ENCODE data around the gene EHF.

The EHF gene

DNA sequence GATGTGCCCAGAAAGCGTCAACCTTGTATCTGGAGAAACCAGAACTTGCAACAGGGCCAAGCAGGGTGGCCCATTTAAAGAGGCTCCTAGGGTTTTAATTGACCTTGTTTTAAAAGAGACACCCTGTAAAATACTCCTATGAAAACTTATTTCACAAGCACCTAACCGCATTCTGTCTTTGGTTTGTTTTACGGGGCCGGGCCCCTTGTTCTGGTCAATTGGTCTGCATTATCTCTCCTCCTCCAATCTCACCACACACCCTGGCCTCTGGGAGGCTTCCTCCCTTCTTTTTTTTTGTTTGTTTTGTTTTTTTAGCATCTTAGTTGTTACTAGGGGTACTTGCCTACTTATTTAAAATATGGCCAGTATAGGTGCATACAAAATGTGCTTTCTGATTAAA lies 4.7 kb downstream of the EHF start:
- DNase-seq (ENCODE audit: low read depth) = no peak

DNA sequence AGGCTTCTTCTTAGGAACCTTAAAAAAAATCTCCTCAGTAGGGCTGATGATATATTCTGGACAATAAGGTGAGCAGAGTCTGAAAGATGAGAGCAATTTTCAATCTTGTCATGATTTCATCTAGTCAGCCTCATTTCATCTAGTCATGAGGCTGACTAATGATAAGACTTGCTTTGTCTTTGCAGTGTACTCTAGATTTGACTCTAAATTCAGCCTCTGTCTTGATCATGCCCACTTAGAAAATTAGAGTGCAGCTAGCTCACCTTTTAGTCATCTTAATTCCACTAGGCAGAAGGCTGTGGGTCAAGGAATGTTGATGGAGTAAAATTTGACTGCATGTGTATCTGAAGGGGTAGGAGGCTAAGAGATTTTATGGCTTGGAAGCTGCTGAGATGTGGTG lies 5.5 kb downstream of the EHF start:
- no peak for DNase-seq (ENCODE audit: low read depth)

DNA sequence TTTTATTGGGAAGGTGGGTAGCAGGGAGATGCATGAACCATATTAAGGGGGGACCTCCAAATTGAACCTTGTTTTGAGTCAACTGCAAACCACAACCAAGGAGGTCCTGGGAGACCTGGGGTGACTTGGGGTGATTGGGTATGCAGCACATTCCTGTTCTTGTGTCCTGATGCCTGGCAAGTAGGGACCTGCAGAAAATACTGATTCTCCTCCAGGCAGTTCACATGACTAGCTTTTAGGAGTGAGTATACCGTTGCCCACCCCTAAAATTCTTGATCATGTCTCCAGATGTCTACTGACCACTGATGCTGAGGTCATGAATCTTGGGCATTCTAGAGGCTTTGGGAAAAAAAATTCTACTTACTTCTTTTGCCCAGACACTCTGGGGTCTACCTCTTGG lies 6.3 kb downstream of the EHF start:
- no peak for DNase-seq (ENCODE audit: low read depth)

GRCh38 chr11:34629711-34630110 lies 8.8 kb downstream of the EHF start:
- no peak for DNase-seq (ENCODE audit: low read depth)

DNA sequence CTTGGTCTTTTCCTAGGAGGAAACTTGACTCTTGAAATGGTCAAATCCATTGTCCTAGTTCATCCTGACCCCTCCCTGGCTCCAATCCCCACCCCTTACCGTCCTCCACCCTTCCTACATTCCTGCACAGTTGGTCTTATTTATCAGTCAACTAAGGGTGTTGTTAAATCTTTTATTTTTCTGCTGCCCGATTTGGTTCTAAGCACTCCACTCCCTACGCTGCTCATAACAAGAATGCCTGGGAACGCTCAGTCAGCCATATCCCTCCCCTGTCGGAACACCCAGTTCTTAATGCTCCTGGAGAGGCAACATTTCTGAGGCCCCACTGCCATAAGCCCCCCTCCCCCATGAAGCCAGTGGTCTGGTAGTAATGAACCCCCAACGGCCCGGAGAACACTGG lies 9.7 kb downstream of the EHF start:
- no peak for DNase-seq (ENCODE audit: low read depth)

GRCh38 chr11:34631297-34631696 lies 10.4 kb downstream of the EHF start:
- no peak for DNase-seq (ENCODE audit: low read depth)

GRCh38 chr11:34631737-34632104 lies 10.8 kb downstream of the EHF start:
- no peak for DNase-seq (ENCODE audit: low read depth)

GRCh38 chr11:34632105-34632791 lies 11.4 kb downstream of the EHF start:
- DNase-seq (ENCODE audit: low read depth) = peak; percentile 24

DNA sequence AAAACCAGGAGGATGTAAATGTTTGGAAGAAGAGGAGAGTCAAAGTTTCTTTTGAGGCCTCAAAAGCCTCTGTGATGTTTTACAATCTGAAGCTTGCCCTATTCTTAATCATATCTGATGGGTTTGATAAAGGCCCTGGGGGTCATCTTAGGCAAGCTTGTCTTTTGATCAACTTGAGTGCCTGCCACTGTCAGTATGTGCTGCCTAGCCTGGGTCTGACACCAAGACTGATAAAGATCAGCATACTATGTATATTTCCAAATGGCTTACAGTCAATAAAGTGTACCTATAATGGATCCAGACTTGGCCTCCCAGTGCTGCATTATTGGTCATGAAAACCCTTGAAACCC lies 12.7 kb downstream of the EHF start:
- DNase-seq (ENCODE audit: low read depth) = no peak

GRCh38 chr11:34633990-34634693 lies 13.2 kb downstream of the EHF start:
- peak; percentile 26 for DNase-seq (ENCODE audit: low read depth)

GRCh38 chr11:34634694-34635062 lies 13.8 kb downstream of the EHF start:
- no peak for DNase-seq (ENCODE audit: low read depth)

- DNase-seq (ENCODE audit: low read depth) = no peak
Observed at GRCh38 chr11:34636127-34636526, 15.2 kb downstream of the EHF start.

DNA sequence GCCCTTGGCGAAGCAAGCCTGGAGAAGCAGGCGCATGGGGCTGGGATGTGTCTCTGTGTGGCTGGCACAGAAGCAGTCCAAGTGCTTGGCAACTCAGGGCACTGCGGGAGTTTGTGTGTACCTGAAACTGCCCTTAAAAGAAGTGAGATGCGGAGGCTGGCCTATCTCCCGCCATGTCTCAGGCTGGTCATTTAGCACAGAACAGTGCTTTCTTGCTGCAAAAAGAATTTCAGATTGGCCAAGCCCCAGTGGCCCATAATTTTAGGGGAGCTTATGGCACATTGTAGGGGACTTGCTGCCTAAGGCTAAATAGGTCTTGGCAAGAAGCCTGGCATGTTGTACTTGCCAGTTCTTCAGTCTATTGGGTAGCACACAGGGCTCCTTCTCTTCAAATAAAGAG lies 16.4 kb downstream of the EHF start:
- no peak for DNase-seq (ENCODE audit: low read depth)

DNA sequence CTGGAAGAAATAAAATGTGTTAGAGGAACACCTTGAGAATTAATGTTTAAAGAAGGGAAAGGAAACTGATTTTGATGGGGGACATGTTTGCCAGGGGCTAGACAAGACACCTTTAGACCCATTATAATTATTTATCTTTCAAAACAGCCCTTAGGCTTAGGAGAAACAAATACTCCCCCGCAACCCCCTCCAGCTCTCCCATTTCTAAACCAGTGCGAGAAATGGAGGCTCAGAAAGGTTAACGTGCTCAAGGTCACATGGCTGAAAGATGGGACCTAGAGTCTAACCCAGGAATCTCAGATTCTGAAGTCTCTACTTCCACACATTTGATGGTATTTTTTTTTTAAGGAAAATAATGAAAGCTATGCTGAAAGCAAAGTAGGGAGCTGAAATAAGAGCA lies 18.0 kb downstream of the EHF start:
- no peak for DNase-seq (ENCODE audit: low read depth)

- DNase-seq (ENCODE audit: low read depth) = no peak
Observed at GRCh38 chr11:34639545-34639944, 18.7 kb downstream of the EHF start.

DNA sequence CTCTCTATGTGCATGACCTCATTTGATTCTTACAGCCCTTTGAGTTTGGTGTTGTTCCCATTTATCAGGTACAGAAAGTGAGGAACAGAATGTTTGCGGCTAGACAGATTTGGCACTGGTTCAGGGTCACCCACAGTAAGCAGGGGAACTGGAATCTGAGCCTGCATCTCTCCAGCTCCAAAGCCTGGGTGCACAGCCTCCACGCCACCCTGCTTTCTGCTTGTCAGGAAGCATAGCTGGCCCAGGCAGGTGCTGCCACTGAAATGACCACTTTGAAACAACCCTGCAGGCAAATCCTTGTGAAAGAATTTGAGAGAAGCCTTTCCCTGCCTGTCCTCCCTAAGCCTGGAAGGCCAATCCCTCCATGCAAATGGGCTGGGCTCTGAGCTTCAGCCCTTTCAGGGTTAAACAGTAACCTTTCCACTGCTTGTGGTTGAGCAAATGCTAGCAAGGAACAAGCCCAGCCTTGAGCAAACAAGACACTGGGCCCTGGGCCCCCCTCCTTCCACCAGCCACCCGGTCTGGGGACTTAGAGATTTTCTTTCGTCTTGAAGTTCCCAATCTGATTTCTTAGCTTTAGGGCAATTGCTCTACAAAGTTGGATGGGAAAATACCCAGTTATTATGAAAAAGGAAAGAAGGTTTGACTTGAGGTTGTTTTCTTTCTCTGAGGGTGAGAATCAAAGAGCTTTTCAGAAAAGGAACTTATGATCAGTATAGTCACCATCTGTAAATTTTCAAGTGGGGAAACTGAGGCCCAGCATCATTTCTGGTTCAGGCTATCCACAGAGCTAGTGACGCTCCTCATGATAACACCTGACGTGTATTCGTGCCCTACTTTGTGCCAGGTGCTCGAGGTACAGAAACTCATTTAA lies 19.4 kb downstream of the EHF start:
- no peak for DNase-seq (ENCODE audit: low read depth)

GRCh38 chr11:34640924-34641275 lies 20.0 kb downstream of the EHF start:
- DNase-seq (ENCODE audit: low read depth) = no peak

GRCh38 chr11:34641456-34641855 lies 20.6 kb downstream of the EHF start:
- no peak for DNase-seq (ENCODE audit: low read depth)

DNA sequence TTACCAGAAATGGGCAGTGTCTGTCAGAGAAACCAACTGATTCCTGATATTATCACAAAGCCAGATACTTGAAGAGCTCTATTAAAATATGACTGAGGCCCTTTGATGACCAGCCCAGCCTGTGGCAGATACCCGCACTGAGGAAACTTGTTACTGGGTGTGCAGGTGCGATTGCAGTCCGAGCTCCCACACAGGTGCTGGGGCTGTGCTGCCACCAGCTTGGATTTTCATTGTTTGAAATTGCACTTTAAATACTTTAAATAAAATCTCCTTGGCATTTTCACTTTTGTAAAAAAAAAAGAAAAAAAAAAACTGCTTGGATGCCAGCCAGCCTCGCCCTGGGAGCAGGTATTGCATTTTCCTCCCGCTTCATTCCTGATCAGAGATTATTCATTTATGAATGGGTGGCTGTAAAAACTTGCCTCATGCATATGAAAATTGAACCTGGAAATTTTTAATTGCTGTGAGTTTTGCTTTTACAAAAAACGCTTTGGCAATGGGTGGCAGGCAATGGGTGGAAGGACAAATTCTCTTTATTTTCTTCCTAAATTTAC lies 21.2 kb downstream of the EHF start:
- DNase-seq (ENCODE audit: low read depth) = no peak

DNA sequence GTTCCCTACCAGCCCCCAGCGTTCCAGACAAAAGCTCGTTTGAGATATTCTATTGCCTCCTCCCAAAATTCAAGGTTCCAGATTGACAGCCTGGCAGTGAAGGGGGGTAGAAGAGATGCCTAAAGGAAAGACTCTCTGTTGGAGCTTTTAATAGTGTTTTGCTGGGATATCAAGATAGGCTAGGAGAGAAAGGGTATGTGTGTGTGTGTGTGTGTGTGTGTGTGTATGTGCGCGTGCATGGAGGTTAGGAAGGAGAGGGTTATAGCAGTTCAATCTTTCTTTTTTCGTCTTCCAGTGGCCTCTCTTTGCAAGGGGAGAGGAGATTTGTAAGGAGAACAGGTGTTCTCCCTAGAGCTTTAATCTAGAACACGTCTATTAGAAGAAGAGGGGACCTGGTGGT lies 22.0 kb downstream of the EHF start:
- DNase-seq (ENCODE audit: low read depth) = no peak

GRCh38 chr11:34643311-34643710 lies 22.4 kb downstream of the EHF start:
- no peak for DNase-seq (ENCODE audit: low read depth)

- no peak for DNase-seq (ENCODE audit: low read depth)
Observed at GRCh38 chr11:34643846-34644245, 23.0 kb downstream of the EHF start.
